ENCODE results near the gene SLC24A5. TPM values are rescaled to one million over a fixed set of nuclear protein-coding genes. Genes with fewer than 3 reads are reported as not detected.

SLC24A5 gene
- total RNA-seq, 1 experiment from 2014 or later = not detected

DNA sequence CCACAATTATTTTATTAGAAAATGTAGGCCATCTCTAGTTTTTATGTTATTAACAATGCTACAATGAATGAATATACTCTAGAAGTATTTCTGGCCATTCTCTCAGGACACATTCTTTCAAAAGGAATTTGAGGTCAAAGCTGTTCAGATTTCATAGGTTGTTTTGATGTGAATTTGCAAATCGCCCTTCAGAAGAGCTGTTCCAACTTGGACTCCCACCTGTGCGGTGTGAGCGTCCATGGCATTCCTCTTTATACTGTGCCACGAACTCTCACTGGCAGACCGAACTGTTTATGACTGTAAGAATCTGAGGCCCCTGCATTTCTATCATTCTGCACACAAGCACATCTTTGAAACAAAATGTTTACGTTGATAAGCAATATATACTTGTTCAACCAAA, 18.6 kb upstream of the SLC24A5 start:
- intact Hi-C loops (cut with micrococcal nuclease; ENCODE audit: unreplicated experiment) (no loop called here), in situ Hi-C loops (cut with HindIII; ENCODE audit: low pct_unique_long_range_greater_than_20kb, low sequenced_read_pairs) (no loop called here)
- no peaks in the 10 kb centered on the region for H3K9me3 ChIP-seq (ENCODE audit: control insufficient read depth, insufficient read depth, low read depth, low read length)
- H3K36me3 ChIP-seq (ENCODE audit: control insufficient read depth, insufficient read depth, low read length) = no peaks in the 10 kb centered on the region
- POLR2A ChIA-PET = no interaction called here
- no peak for TF ChIP-seq SIN3A (IDR thresholded peaks at IDR 0.05; ENCODE audit: borderline replicate concordance, insufficient read depth, low read depth, low read length)
- no peak for TF ChIP-seq POLR2AphosphoS5 (IDR thresholded peaks at IDR 0.05; ENCODE audit: low read depth, low read length)
- no peak for TF ChIP-seq TCF7L2 (IDR thresholded peaks at IDR 0.05; ENCODE audit: low read depth, low read length)
- TF ChIP-seq, protein P1, sequence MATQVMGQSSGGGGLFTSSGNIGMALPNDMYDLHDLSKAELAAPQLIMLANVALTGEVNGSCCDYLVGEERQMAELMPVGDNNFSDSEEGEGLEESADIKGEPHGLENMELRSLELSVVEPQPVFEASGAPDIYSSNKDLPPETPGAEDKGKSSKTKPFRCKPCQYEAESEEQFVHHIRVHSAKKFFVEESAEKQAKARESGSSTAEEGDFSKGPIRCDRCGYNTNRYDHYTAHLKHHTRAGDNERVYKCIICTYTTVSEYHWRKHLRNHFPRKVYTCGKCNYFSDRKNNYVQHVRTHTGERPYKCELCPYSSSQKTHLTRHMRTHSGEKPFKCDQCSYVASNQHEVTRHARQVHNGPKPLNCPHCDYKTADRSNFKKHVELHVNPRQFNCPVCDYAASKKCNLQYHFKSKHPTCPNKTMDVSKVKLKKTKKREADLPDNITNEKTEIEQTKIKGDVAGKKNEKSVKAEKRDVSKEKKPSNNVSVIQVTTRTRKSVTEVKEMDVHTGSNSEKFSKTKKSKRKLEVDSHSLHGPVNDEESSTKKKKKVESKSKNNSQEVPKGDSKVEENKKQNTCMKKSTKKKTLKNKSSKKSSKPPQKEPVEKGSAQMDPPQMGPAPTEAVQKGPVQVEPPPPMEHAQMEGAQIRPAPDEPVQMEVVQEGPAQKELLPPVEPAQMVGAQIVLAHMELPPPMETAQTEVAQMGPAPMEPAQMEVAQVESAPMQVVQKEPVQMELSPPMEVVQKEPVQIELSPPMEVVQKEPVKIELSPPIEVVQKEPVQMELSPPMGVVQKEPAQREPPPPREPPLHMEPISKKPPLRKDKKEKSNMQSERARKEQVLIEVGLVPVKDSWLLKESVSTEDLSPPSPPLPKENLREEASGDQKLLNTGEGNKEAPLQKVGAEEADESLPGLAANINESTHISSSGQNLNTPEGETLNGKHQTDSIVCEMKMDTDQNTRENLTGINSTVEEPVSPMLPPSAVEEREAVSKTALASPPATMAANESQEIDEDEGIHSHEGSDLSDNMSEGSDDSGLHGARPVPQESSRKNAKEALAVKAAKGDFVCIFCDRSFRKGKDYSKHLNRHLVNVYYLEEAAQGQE (IDR thresholded peaks at IDR 0.05; ENCODE audit: insufficient read depth in 1 of 2, low read depth in 2 of 2, low read length in 1 of 2) = no peak
- TF ChIP-seq, protein P2, sequence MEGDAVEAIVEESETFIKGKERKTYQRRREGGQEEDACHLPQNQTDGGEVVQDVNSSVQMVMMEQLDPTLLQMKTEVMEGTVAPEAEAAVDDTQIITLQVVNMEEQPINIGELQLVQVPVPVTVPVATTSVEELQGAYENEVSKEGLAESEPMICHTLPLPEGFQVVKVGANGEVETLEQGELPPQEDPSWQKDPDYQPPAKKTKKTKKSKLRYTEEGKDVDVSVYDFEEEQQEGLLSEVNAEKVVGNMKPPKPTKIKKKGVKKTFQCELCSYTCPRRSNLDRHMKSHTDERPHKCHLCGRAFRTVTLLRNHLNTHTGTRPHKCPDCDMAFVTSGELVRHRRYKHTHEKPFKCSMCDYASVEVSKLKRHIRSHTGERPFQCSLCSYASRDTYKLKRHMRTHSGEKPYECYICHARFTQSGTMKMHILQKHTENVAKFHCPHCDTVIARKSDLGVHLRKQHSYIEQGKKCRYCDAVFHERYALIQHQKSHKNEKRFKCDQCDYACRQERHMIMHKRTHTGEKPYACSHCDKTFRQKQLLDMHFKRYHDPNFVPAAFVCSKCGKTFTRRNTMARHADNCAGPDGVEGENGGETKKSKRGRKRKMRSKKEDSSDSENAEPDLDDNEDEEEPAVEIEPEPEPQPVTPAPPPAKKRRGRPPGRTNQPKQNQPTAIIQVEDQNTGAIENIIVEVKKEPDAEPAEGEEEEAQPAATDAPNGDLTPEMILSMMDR (IDR thresholded peaks at IDR 0.05) = no peak
- DNase-seq (ENCODE audit: low read depth, low spot score) (no peak), ATAC-seq (no peak)
- H3K27ac ChIP-seq (ENCODE audit: low read length) = no peak overlapping the region
- BruUV-seq (replicated peaks) = no TSS peak
- H3K4me1 ChIP-seq (ENCODE audit: control insufficient read depth, insufficient read depth, low read length) = no peaks in the 10 kb centered on the region
- H3K4me3 ChIP-seq (ENCODE audit: low read depth in 2 of 2, low read length in 2 of 2) = no peak overlapping the region
- H3K27me3 ChIP-seq (ENCODE audit: control insufficient read depth, insufficient read depth, low read length) = no peaks in the 10 kb centered on the region; the same call in 1 of the 2 replicates
- CTCF ChIA-PET = no interaction called here

DNA sequence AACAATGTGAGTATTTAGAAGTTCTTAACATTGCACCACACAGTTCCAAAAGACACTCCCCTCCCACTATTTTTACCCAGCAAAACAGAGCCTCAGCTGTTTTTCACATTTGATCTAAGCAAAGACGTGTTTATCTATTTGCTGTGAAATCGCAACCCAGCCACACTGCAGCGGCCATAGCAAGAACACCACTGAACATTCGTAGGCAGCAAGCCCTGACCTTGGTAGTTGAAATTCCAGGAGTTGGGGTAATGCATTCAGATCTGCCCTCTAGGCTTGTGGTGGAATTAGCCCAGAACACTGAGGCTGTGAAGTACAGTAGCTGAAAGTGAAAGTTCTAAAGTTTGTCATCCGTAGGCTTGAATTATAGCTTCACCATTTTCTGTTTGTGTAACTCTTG, 17.1 kb upstream of the SLC24A5 start:
- Histone ChIP-seq H3K36me3 (ENCODE audit: control insufficient read depth, insufficient read depth, low read length) (no peaks in the 10 kb centered on the region), H3K27ac (ENCODE audit: low read length) (no peak overlapping the region), H3K4me3 (ENCODE audit: low read depth in 2 of 2, low read length in 2 of 2) (no peak overlapping the region), H3K9me3 (ENCODE audit: control insufficient read depth, insufficient read depth, low read depth, low read length) (no peaks in the 10 kb centered on the region), H3K4me1 (ENCODE audit: control insufficient read depth, insufficient read depth, low read length) (no peaks in the 10 kb centered on the region), H3K27me3 (ENCODE audit: control insufficient read depth, insufficient read depth, low read length) (no peaks in the 10 kb centered on the region; the same call in 1 of the 2 replicates)
- no peak for ATAC-seq
- no peak for DNase-seq (ENCODE audit: low read depth, low spot score)
- no TSS peak for BruUV-seq (replicated peaks)
- CTCF ChIA-PET = no interaction called here
- in situ Hi-C loops (cut with HindIII; ENCODE audit: low pct_unique_long_range_greater_than_20kb, low sequenced_read_pairs) (no loop called here), intact Hi-C loops (cut with micrococcal nuclease; ENCODE audit: unreplicated experiment) (no loop called here)
- TF ChIP-seq POLR2AphosphoS5 (IDR thresholded peaks at IDR 0.05; ENCODE audit: low read depth, low read length) = no peak
- TF ChIP-seq TCF7L2 (IDR thresholded peaks at IDR 0.05; ENCODE audit: low read depth, low read length) = no peak
- no peak for TF ChIP-seq SIN3A (IDR thresholded peaks at IDR 0.05; ENCODE audit: borderline replicate concordance, insufficient read depth, low read depth, low read length)
- TF ChIP-seq, protein P2 (IDR thresholded peaks at IDR 0.05) = no peak
- TF ChIP-seq, protein P1 (IDR thresholded peaks at IDR 0.05; ENCODE audit: insufficient read depth in 1 of 2, low read depth in 2 of 2, low read length in 1 of 2) = no peak
- POLR2A ChIA-PET = no interaction called here

Measured in Panc1 (cell line).